Measurements from ENCODE around the gene EPS8. TPM values are rescaled to one million over a fixed set of nuclear protein-coding genes. Genes with fewer than 3 reads are reported as not detected.

Gene EPS8
- total RNA-seq, 6 experiments from 2014 or later, result 46.1 to 50.7 (median 46.6) TPM

- Mint-ChIP-seq H3K9me3 (no peaks in the 10 kb centered on the region), H3K36me3 (ENCODE audit: low read depth) (no peaks in the 10 kb centered on the region), H3K27me3 (ENCODE audit: insufficient read depth) (no peaks in the 10 kb centered on the region; the same call in 1 of the 2 replicates), H3K4me3 (no peak overlapping the region), H3K27ac (no peak overlapping the region), H3K4me1 (ENCODE audit: low read depth) (no peaks in the 10 kb centered on the region; the same call in 1 of the 2 replicates)
- DNase-seq, result no peak
- TF ChIP-seq CTCF (IDR thresholded peaks at IDR 0.05), result no peak
Observed at GRCh38 chr12:15808250-15808649, 19.1 kb upstream of the EPS8 start.

- H3K4me3 Mint-ChIP-seq, result no peak overlapping the region
- H3K27ac Mint-ChIP-seq, result no peak overlapping the region
- DNase-seq, result no peak
- peaks cover 9% of the 10 kb centered on the region for H3K4me1 Mint-ChIP-seq (ENCODE audit: low read depth)
- H3K36me3 Mint-ChIP-seq (ENCODE audit: low read depth), result no peaks in the 10 kb centered on the region
- no peaks in the 10 kb centered on the region for H3K9me3 Mint-ChIP-seq
- H3K27me3 Mint-ChIP-seq (ENCODE audit: insufficient read depth), result no peaks in the 10 kb centered on the region
- no peak for TF ChIP-seq CTCF (IDR thresholded peaks at IDR 0.05)
Observed at GRCh38 chr12:15806826-15807225, 17.6 kb upstream of the EPS8 start.

GRCh38 chr12:15801770-15802744, 12.9 kb upstream of the EPS8 start:
- Mint-ChIP-seq H3K36me3 (ENCODE audit: low read depth) (no peaks in the 10 kb centered on the region), H3K9me3 (no peaks in the 10 kb centered on the region), H3K27ac (no peak overlapping the region), H3K27me3 (ENCODE audit: insufficient read depth) (no peaks in the 10 kb centered on the region; the same call in 1 of the 2 replicates), H3K4me3 (no peak overlapping the region), H3K4me1 (ENCODE audit: low read depth) (peaks cover 38% of the 10 kb centered on the region)
- TF ChIP-seq CTCF (IDR thresholded peaks at IDR 0.05), result no peak
- no peak for DNase-seq

DNA sequence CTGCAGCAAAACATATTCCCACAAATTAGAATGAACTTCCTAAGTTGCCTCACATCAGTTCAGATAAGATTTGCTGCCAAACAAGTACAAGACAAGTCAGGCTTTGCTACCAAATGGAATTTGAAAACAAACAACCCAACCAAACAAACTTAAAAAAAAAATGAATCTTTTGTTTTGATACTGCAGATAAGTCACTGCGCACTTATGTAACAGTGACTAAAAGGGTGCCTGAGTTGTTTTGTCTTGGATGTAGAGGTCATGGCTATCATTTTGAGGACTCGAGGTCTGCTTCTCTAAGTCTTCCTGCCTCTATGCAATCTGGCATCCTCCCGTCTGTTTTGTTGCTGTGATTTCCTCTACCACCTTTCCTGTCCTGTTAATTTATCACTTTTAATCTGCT, 11.1 kb upstream of the EPS8 start:
- no peaks in the 10 kb centered on the region for H3K36me3 Mint-ChIP-seq (ENCODE audit: low read depth)
- H3K4me1 Mint-ChIP-seq (ENCODE audit: low read depth), result peaks cover 43% of the 10 kb centered on the region
- no peak for TF ChIP-seq CTCF (IDR thresholded peaks at IDR 0.05)
- H3K4me3 Mint-ChIP-seq, result no peak overlapping the region
- no peak overlapping the region for H3K27ac Mint-ChIP-seq
- no peaks in the 10 kb centered on the region; the same call in 1 of the 2 replicates for H3K27me3 Mint-ChIP-seq (ENCODE audit: insufficient read depth)
- H3K9me3 Mint-ChIP-seq, result no peaks in the 10 kb centered on the region
- DNase-seq, result no peak

DNA sequence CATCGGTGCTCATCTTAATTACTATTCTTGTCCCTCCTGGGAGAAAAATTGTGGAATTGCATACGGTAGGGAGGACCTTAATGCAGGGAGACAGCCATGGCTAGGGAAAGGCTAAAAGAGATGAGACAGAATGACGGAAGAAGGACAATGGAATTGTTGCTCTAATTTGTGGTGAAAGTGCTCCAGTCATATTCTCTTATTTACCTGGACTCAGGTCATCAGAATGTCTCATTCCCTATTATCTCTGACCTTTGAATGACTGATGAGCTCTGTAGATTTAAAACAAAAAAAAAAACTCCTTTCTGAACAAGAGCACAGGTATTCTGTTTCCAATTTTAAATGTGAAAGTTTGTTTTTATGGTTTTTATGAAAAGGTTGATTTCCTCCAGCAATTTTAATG, 8.6 kb upstream of the EPS8 start:
- Mint-ChIP-seq H3K27ac (no peak overlapping the region), H3K9me3 (no peaks in the 10 kb centered on the region), H3K4me3 (no peak overlapping the region), H3K27me3 (ENCODE audit: insufficient read depth) (no peaks in the 10 kb centered on the region; the same call in 1 of the 2 replicates), H3K4me1 (ENCODE audit: low read depth) (peaks cover 43% of the 10 kb centered on the region), H3K36me3 (ENCODE audit: low read depth) (no peaks in the 10 kb centered on the region)
- no peak for TF ChIP-seq CTCF (IDR thresholded peaks at IDR 0.05)
- no peak for DNase-seq
